Measurements from ENCODE around the gene FOXP4. TPM values are rescaled to one million over a fixed set of nuclear protein-coding genes. Genes with fewer than 3 reads are reported as not detected.

FOXP4 gene
- total and polyA plus RNA-seq, 2 of the 13 experiments (the other 11 are each of a cell fraction or from before 2014, with no cell fraction given), result 11.0 to 12.4 TPM

DNA sequence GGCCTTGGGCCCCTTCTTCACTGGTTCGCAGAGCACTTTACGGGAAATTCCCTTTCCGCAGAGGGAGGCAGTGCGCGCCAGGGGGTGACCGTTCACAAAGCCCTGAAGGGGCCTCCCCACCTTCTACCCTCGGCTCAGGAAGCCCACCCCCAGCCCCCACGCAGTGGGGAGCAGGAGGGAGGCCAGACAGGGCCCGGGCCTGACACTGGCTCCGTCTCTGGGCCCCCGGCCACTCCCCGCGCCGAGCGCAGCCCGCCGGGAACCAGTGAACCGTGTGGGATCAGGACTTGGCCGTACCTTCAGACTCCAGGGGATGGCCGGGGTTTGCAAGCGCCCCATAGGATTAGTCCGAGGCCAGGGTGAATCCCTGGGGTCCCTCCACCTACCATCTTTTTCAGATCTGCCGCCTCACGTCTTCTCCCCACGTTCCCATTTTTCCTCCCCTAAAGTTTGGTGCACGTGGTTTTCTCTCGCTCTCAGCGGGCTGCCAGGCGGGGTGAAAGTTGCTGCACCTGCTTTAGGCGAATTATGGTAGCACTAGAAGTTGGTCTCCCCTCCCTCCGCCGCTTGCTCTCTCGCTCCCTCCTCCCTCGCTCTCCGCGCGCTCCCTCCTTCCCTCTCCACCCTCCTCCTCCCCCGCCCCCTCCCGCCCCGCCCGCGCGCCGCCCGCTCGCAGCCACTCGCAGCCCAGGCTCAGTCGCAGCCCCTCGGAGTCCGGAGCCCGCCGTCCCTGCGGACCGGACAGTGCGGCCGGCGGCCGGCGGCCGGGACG, at the start of gene FOXP4 (continued):
- TF ChIP-seq ZNF713 (CRISPR knock-in tag; IDR thresholded peaks at IDR 0.05) (no peak), SPEN (CRISPR knock-in tag; IDR thresholded peaks at IDR 0.05; ENCODE audit: low read depth) (peak; percentile 72), ZNF609 (CRISPR knock-in tag; IDR thresholded peaks at IDR 0.05; ENCODE audit: borderline replicate concordance) (peak; percentile 40; the same call in 1 of the 2 replicates), HOXA5 (CRISPR knock-in tag; IDR thresholded peaks at IDR 0.05) (no peak), EZH2 (conservative IDR thresholded peaks at IDR 0.05; ENCODE audit: low read depth, low read length) (no peak), ZNF234 (CRISPR knock-in tag; conservative IDR thresholded peaks at IDR 0.05) (0 out of 2 replicates have a peak, but pooled peaks have one; percentile 81), SOX6 (IDR thresholded peaks at IDR 0.05) (no peak), SOX6 (CRISPR knock-in tag; IDR thresholded peaks at IDR 0.05) (peak; percentile 56; the same call in 1 of the 2 replicates), ZHX1 (CRISPR knock-in tag; IDR thresholded peaks at IDR 0.05; ENCODE audit: low read depth) (no peak), U2AF2 (IDR thresholded peaks at IDR 0.05; ENCODE audit: low read depth, low read length) (0 out of 2 replicates have a peak, but pooled peaks have one; percentile 42), HIVEP1 (CRISPR knock-in tag; IDR thresholded peaks at IDR 0.05) (peak; percentile 84), CC2D1A (CRISPR knock-in tag; IDR thresholded peaks at IDR 0.05) (no peak), RCOR2 (CRISPR knock-in tag; IDR thresholded peaks at IDR 0.05) (no peak), ASH2L (IDR thresholded peaks at IDR 0.05; ENCODE audit: insufficient read length, low read depth, low read length) (peak; percentile 88), MTA1 (CRISPR knock-in tag; IDR thresholded peaks at IDR 0.05; ENCODE audit: borderline replicate concordance) (peak; percentile 69; the same call in 1 of the 2 replicates), CCDC6 (CRISPR knock-in tag; IDR thresholded peaks at IDR 0.05) (0 out of 2 replicates have a peak, but pooled peaks have one; percentile 42), ZFP90 (CRISPR knock-in tag; IDR thresholded peaks at IDR 0.05; ENCODE audit: borderline replicate concordance) (no peak), SALL1 (CRISPR knock-in tag; IDR thresholded peaks at IDR 0.05) (peak; percentile 56), ZNF263 (CRISPR knock-in tag; IDR thresholded peaks at IDR 0.05) (peak; percentile 97), SAP130 (CRISPR knock-in tag; IDR thresholded peaks at IDR 0.05; ENCODE audit: low read depth) (peak; percentile 94), YEATS4 (CRISPR knock-in tag; IDR thresholded peaks at IDR 0.05; ENCODE audit: borderline replicate concordance) (peak; percentile 82), MYC (CRISPR knock-in tag; IDR thresholded peaks at IDR 0.05; ENCODE audit: borderline replicate concordance) (peak; percentile 95)

Measured in HepG2 (cell line).